HG02678 (cell line): ENCODE measurements around the gene NFKBIB.
A peak's percentile ranks its signal among the peaks of the same experiment; 100 is the strongest.
"Not testable (repeated sequence)": the region's sequence is repeated elsewhere in the genome, so short reads cannot be mapped to it uniquely, and the experiment has no call there.

Experiments used
- ATAC-seq: cut with Tn5 transposase; IDR thresholded peaks from one replicate; pipeline ENCODE4 v1.9.1; 2021; ENCODE audit warnings: mild to moderate bottlenecking, moderate library complexity; ENCODE audit not compliant: unreplicated experiment

The NFKBIB gene

GRCh38 chr19:38899447-38900201 is at the start of gene NFKBIB, which contains the start of gene SIRT2:
Gene NFKBIB, plus strand, starts transcription at chr19:38899969. Its CDS starts 64 bp downstream, at chr19:38900033.
Gene SIRT2, minus strand, starts transcription at chr19:38899618. Its CDS starts 97 bp downstream, at chr19:38899521.
- peak; percentile 90 for ATAC-seq

GRCh38 chr19:38850436-38850975 is 49.3 kb upstream of the NFKBIB start:
- ATAC-seq = peak; percentile 62

GRCh38 chr19:38850976-38851621 is 48.7 kb upstream of the NFKBIB start:
- no peak for ATAC-seq

GRCh38 chr19:38851622-38852230 is 48.0 kb upstream of the NFKBIB start:
- ATAC-seq = peak; percentile 27

GRCh38 chr19:38852231-38853044 is 47.3 kb upstream of the NFKBIB start:
- no peak for ATAC-seq

- ATAC-seq = no peak
These were observed 46.6 kb upstream of the NFKBIB start for GRCh38 chr19:38853214-38853613.

- not testable (repeated sequence) for ATAC-seq
These were observed 44.8 kb upstream of the NFKBIB start for GRCh38 chr19:38854961-38855360.

- not testable (repeated sequence) for ATAC-seq
These were observed 44.0 kb upstream of the NFKBIB start for GRCh38 chr19:38855751-38856150.

- no peak for ATAC-seq
These were observed 43.0 kb upstream of the NFKBIB start for GRCh38 chr19:38856813-38857212.

GRCh38 chr19:38859631-38860204 is 40.1 kb upstream of the NFKBIB start:
- ATAC-seq = not testable (repeated sequence)

- ATAC-seq = no peak
These were observed 38.4 kb upstream of the NFKBIB start for GRCh38 chr19:38861368-38861767.

GRCh38 chr19:38862321-38863059 is 37.3 kb upstream of the NFKBIB start:
- no peak for ATAC-seq

- no peak for ATAC-seq
These were observed 32.5 kb upstream of the NFKBIB start for GRCh38 chr19:38867171-38867780.

- no peak for ATAC-seq
These were observed 31.2 kb upstream of the NFKBIB start for GRCh38 chr19:38868551-38868950.

GRCh38 chr19:38869160-38869835 is 30.5 kb upstream of the NFKBIB start:
- peak; percentile 28 for ATAC-seq

GRCh38 chr19:38869836-38870607 is 29.7 kb upstream of the NFKBIB start:
- ATAC-seq = peak; percentile 79

GRCh38 chr19:38870612-38871011 is 29.2 kb upstream of the NFKBIB start:
- no peak for ATAC-seq

GRCh38 chr19:38873400-38873799 is 26.4 kb upstream of the NFKBIB start:
- not testable (repeated sequence) for ATAC-seq
